SH-SY5Y (cell line): Measurements from ENCODE around the gene PRRT1B.

Experiments used
- GATA2 ChIP-seq: IDR thresholded peaks from 2 replicates; pipeline ENCODE4 v1.6.1; 2011; ENCODE audit warnings: mild to moderate bottlenecking, low read depth, low read length
- GATA3 ChIP-seq: IDR thresholded peaks from 2 replicates; pipeline ENCODE4 v1.6.1; 2011; ENCODE audit warnings: low read depth, mild to moderate bottlenecking, low read length, moderate library complexity

The PRRT1B gene

DNA sequence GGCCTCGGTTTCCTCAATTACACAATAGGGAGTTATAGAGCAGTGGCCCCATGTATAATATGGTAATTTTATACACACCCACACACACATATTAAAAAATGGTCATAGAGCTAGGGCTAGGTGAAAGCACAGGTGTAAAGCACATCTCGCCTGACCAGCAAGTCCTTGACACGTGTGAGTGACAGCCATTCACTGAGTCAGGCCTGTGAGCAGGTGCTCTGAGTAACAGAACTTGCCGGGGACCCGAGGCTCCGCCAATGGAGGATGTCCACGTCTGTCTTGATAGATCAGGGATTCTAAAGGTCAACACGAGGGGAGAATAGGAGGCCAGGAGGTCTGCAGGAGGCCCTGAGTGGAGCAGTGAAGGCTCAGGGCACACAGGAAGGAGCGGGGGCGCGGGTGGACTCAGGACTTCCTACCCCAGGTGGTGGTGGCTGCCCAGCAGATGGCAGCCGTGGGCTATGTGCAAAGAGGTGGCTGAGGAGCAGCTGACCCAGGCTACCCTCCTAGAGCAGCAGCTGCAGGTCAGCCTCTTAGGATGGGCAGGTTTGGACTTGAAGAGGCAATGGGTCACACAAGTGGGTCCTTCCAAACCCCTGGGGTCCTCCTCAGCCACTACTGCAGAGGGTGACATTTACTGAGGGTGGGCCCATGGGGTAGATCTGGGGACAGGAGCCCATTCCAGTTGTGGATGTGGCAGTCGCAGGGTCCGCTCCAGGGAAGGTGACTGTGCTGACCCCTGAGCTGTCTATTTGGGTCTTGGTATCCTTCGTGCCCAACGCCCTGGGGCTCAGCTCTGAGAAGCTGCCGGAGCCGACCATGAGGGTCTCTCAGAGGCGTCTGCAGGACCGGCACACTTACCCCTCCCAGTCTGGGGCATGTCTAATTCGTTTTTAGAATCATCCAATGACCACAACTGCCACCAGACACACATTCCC lies 45.9 kb downstream of the PRRT1B start:
- TF ChIP-seq GATA2 (no peak), GATA3 (no peak)

- TF ChIP-seq GATA3 (no peak), GATA2 (no peak)
These were observed 46.5 kb downstream of the PRRT1B start for GRCh38 chr9:131591845-131592208.

DNA sequence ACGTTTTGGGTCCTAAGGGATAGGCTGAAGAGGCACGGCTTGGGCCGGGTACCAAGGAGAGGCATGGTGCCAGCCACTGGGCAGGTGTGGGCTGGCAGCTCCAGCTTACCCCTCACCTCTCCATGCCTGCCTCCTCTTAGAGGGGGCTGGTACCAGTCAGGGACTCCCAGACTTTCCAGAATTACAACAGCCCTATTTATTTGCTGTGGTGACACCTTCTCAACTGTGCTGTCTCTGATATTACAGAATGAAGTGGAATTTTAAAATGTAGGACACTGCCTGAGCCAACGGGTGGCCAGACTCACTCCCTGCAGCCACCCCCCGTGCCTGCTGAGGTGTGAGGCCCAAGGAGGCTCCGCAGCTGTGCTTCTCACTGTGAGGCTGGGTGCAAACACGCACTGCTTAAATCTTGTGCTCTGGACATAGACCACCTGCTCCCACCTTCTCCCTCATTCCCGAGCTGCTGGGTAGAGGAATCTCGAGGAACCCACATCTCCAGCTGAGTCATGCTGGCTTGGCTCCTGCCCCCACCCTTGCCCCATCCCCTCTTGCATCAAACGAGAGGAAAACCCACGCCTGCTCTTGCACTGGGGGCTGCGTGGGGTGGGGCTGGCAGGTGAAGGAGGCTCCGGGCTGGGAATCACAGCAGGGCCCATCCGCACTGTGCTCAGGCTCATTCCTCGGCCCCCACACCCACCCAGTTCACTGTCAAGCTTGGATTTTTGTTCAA lies 47.9 kb downstream of the PRRT1B start:
- TF ChIP-seq GATA3 (no peak), GATA2 (no peak)

DNA sequence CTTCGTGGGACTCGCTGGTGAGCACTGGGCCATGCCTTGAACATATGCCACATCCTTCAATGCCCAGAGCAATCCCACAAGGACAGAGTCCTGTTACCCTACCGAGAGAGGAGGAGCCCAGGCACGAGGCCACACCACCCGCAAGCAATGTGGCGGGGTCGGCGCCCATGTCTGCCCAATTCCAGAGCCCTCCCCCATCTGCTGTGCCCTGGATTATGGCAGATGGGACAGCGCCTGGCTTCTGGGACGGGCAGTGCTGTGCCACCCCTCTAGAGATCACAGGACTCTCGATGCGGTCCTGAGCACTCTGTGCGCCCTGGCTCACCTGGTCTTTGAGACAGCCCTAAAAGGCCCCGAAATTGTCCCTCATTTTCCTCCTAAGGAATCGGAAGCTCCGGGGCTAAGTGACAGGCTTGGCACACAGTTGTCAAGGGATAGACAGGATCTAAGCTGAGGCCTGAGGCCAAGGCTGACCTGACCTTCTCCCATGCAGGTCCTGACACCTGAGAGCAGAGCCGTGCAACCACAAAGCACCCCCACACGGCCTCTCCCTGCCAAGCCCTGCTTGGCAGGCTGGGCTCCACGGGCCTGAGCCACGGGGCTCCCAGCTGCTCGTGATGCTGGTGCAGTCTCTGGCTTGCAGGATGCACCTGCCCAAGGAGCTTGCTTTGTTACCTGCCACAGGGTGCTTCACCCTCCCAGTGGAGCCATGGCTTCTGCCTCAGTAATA lies 48.8 kb downstream of the PRRT1B start:
- TF ChIP-seq GATA2 = no peak
- no peak for TF ChIP-seq GATA3

DNA sequence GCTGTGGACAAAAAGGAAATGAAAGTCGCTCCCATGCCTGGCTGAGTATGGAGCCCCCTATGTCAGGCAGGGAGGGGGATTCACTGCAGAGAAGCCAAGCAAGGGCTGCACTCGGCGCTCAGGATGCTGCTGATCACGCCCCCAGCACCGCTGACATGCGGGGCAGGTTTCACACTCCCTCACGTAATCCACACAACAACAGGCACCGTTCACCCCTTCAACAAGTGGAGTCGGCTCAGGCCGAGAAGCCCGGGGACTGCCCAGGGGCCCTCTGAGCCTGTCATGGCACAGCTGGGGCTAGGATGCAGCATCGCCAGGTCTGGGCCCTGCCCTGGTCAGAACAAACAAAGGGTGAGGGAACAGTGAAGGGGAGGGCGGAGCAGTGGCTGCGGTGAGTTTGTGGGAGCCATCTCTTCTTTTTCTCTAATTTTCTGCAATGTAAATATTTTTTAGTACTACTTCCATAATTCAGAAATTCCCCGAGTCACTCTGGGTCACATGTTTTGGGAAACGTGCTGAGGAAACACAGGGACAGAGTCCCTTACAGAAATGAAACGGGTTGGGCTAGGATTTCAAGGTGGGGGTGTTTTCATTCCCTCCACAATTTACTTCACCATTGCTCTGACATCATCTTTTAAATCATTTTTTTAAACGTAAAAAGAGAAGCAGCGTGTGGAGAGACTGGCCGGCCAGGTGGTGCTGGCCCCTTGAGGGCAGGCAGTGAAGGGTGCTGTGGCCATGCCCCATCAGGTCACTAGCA lies 49.8 kb downstream of the PRRT1B start:
- TF ChIP-seq GATA3 = no peak
- no peak for TF ChIP-seq GATA2

DNA sequence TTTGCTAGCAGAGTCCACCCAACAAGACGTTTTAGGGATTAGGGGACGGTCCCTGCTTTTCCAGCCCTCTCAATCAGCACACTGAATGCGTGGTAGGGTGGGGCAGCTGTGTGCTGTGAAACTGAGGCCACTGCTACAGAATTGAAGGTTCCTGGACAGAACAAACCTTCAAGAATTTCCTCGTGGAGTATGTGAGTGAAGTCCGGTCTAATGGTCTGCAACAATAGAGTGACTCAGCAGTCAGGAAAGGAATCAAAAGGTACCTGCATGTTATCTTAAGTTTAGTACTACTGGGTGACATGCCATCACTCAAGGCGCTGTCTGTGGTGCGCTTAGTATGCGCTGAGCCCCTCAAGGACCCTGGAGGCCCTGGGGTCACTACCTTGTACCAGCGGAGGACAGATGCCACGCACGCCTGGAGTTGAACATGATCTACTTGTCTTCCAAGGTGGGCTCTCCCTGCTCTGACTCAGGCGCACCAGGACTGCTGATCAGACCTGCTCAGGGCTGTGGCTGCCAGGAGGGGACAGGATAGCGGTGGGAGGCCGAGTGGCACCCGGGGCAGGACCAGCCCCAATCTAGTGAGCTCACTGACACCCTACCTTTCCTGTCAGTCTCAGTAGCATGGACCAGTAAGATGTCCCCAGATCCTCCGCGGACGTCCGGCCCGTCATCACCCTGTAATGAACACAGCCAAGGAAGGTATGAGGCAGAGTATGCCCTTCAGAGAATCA lies 50.5 kb downstream of the PRRT1B start:
- TF ChIP-seq GATA3 = no peak
- TF ChIP-seq GATA2 = no peak

- TF ChIP-seq GATA2 (no peak), GATA3 (no peak)
These were observed 51.1 kb downstream of the PRRT1B start for GRCh38 chr9:131596430-131596743.

- TF ChIP-seq GATA2 (no peak), GATA3 (no peak)
These were observed 51.9 kb downstream of the PRRT1B start for GRCh38 chr9:131597246-131597645.

GRCh38 chr9:131598121-131598520 lies 52.8 kb downstream of the PRRT1B start:
- TF ChIP-seq GATA2 (no peak), GATA3 (no peak)

DNA sequence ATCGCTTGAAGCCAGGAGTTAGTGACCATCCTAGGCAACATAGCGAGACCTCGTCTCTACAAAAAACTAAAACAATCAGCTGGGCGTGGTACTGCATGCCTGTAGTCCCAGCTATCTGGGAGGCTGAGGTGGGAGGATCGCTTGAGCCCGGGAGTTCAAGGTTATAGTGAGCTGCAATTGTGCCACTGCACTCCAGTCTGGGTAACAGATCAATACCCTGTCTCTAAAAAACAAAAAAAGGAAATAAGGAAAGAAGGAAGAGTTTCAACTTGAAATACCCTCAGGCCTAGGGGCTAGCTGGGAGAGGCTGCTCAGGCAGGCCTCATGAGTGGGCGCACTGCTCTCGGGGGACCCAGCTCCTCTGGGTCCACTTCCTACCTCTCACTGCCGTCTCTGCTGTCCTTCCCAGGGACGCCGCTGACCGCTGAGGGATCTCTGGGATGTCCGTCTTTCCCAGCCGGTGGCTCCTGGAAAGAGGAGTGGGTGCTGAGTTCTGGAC lies 56.4 kb downstream of the PRRT1B start:
- TF ChIP-seq GATA3 = no peak
- no peak for TF ChIP-seq GATA2

GRCh38 chr9:131603199-131603598 lies 57.9 kb downstream of the PRRT1B start:
- TF ChIP-seq GATA3 (no peak), GATA2 (no peak)

GRCh38 chr9:131603711-131604439 lies 58.6 kb downstream of the PRRT1B start:
- no peak for TF ChIP-seq GATA2
- no peak for TF ChIP-seq GATA3
